ENCODE data around the gene PDCD11. TPM values are rescaled to one million over a fixed set of nuclear protein-coding genes. Genes with fewer than 3 reads are reported as not detected.

PDCD11 gene
- total RNA-seq, 1 donor from 2014 or later, result 56.1 TPM

DNA sequence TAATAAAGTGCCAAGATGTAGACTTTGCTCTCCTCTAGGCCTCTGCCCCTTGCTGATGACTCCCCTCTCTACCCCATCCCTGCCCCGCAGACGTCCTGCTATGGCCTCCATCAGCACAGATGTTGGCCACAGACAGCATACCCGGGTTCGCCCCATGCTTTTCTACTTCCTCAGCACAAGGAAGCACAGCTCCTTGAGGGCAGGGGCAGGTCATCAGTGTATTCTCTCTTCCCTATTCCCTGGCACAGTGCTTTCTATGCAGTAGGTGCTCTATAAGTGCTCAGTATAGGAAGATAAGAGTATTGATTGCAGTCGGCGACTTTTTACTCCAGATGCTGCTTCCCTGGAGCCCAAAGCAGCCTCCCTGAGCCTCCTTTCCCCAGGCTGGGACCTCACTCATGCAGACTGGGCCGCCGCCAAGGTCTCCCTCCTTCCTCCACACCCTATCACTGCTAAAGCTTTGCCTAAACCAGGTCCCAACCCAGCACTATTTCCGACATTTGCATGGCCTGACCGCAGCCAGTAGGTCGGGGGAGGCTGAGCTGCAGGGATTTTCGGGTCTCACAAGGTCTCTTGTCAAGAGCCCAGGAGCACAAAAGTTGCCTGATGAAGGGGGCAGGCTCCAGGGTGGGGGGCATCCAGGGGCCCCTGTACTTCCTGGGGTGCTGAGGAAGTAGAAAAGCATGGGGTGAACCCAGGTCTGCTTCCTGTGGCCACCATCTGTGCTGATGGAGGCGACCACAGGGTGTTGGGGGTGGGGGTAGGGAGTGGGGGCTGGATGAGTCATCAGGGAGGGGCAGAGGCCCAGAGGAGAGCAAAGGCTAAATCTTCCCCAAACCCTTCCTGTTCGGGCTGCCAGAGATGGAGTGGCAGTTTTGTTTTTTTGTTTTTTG lies 74.6 kb downstream of the PDCD11 start:
- Mint-ChIP-seq H3K9me3 (ENCODE audit: low read depth) (no peaks in the 10 kb centered on the region), H3K27me3 (peaks cover 28% of the 10 kb centered on the region), H3K36me3 (ENCODE audit: insufficient read depth) (no peaks in the 10 kb centered on the region), H3K4me1 (ENCODE audit: low read depth) (no peaks in the 10 kb centered on the region), H3K4me3 (ENCODE audit: low read depth) (no peak overlapping the region), H3K27ac (no peak overlapping the region)
- TF ChIP-seq, protein P1, sequence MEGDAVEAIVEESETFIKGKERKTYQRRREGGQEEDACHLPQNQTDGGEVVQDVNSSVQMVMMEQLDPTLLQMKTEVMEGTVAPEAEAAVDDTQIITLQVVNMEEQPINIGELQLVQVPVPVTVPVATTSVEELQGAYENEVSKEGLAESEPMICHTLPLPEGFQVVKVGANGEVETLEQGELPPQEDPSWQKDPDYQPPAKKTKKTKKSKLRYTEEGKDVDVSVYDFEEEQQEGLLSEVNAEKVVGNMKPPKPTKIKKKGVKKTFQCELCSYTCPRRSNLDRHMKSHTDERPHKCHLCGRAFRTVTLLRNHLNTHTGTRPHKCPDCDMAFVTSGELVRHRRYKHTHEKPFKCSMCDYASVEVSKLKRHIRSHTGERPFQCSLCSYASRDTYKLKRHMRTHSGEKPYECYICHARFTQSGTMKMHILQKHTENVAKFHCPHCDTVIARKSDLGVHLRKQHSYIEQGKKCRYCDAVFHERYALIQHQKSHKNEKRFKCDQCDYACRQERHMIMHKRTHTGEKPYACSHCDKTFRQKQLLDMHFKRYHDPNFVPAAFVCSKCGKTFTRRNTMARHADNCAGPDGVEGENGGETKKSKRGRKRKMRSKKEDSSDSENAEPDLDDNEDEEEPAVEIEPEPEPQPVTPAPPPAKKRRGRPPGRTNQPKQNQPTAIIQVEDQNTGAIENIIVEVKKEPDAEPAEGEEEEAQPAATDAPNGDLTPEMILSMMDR (IDR thresholded peaks at IDR 0.05; ENCODE audit: unreplicated experiment), result no peak
- no peak for DNase-seq (ENCODE audit: low spot score, unreplicated experiment)

DNA sequence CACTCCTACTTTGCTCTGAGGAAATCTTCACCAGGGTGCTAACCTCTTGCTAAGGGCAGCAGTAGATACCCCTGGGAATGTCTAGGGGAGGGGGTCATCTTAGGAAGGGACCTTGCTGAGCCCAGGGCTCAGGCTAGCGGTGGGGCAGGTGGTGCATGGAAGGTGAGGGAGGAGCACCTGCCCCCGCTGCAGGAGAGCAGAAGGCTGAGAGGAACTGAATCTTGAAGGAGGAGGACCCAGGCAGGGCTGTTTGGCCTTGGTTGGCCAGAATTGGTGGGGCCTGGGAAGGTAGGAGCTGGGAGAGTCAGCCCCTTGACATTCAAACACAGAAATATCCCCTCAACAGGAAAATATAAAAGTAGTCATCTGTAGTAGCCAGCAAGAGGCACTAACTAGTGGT lies 75.6 kb downstream of the PDCD11 start:
- no peak overlapping the region for H3K4me3 Mint-ChIP-seq (ENCODE audit: low read depth)
- no peak for DNase-seq (ENCODE audit: low spot score, unreplicated experiment)
- peaks cover 28% of the 10 kb centered on the region for H3K27me3 Mint-ChIP-seq
- H3K36me3 Mint-ChIP-seq (ENCODE audit: insufficient read depth), result no peaks in the 10 kb centered on the region
- H3K4me1 Mint-ChIP-seq (ENCODE audit: low read depth), result no peaks in the 10 kb centered on the region
- no peaks in the 10 kb centered on the region for H3K9me3 Mint-ChIP-seq (ENCODE audit: low read depth)
- no peak overlapping the region for H3K27ac Mint-ChIP-seq
- TF ChIP-seq, protein P1 (IDR thresholded peaks at IDR 0.05; ENCODE audit: unreplicated experiment), result no peak

DNA sequence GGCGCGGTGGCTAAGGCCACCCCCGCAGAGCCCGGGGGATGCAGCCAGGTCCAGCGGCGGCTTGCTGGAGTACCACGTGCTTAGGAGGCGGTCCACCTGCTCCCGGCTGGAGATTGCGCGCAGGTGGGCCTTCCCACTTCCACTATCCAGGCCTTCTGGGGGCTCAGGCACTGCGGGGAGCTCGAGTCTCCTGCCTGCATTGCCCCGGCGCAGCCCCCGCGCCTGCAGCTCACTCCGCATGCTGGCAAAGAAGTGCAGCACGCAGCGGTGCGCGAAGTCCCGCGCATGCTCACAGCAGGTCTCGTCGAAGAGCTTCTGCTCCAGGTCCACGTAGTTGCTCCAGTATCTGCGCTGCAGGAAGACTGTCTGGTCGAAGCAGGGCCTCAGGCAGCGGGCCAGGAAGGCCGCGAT lies 76.8 kb downstream of the PDCD11 start:
- Mint-ChIP-seq H3K27me3 (peaks cover 20% of the 10 kb centered on the region), H3K4me1 (ENCODE audit: low read depth) (no peaks in the 10 kb centered on the region), H3K36me3 (ENCODE audit: insufficient read depth) (no peaks in the 10 kb centered on the region), H3K9me3 (ENCODE audit: low read depth) (no peaks in the 10 kb centered on the region), H3K27ac (no peak overlapping the region), H3K4me3 (ENCODE audit: low read depth) (no peak overlapping the region)
- TF ChIP-seq, protein P1 (IDR thresholded peaks at IDR 0.05; ENCODE audit: unreplicated experiment), result no peak
- DNase-seq (ENCODE audit: low spot score, unreplicated experiment), result no peak

DNA sequence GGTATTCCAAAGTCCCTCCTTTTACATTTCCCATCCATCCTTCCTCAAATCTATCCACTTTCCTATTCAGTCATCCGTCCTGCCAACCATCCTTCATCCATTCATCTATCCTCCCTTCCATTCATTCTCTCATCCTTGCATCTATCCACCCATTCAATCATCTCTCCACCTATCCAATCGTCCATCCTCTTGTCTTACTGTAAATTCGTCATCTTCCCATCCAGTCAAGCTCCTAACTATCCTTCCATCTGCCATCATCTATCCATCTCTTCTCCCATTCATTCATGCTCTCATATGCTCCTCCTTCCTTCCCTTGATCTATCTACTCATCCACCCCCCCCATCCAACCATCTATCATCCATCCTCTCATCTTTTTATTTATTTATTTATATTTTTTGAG lies 77.7 kb downstream of the PDCD11 start:
- TF ChIP-seq, protein P1 (IDR thresholded peaks at IDR 0.05; ENCODE audit: unreplicated experiment), result no peak
- Mint-ChIP-seq H3K27me3 (peaks cover 19% of the 10 kb centered on the region), H3K4me3 (ENCODE audit: low read depth) (no peak overlapping the region), H3K27ac (no peak overlapping the region), H3K4me1 (ENCODE audit: low read depth) (no peaks in the 10 kb centered on the region), H3K36me3 (ENCODE audit: insufficient read depth) (no peaks in the 10 kb centered on the region), H3K9me3 (ENCODE audit: low read depth) (no peaks in the 10 kb centered on the region)
- no peak for DNase-seq (ENCODE audit: low spot score, unreplicated experiment)

DNA sequence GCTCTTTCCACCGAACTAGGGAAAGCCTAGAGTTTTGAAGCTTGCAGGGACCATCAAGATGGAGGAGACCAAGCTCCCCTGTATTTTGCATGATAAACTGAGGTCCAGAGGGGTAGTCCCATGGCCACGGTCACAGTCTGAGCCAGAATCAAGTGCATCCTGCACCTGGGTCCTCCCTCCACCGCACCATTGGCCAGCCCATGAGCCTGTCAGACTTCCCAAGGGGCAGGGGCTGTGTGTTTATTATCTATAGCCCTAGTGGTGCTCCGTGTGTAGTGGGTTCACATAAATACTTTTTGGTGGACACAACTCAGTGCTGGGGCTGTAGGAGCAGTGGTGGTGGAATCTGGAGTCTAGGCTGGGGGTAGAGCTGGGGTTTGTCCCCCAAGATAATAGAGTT lies 79.0 kb downstream of the PDCD11 start:
- Mint-ChIP-seq H3K4me3 (ENCODE audit: low read depth) (no peak overlapping the region), H3K4me1 (ENCODE audit: low read depth) (no peaks in the 10 kb centered on the region), H3K36me3 (ENCODE audit: insufficient read depth) (no peaks in the 10 kb centered on the region), H3K9me3 (ENCODE audit: low read depth) (no peaks in the 10 kb centered on the region), H3K27ac (no peak overlapping the region), H3K27me3 (peaks cover 7% of the 10 kb centered on the region)
- TF ChIP-seq, protein P1 (IDR thresholded peaks at IDR 0.05; ENCODE audit: unreplicated experiment), result no peak
- DNase-seq (ENCODE audit: low spot score, unreplicated experiment), result no peak
